Gastrocnemius medialis (tissue), 4 donors: ENCODE measurements around the gene DISP2.

Experiments used
- POLR2A ChIP-seq, 2 donors: fragments of 450-650 bp; IDR thresholded peaks; one replicate each; pipeline ENCODE4 v1.6.1; 2017; ENCODE audit warnings: antibody characterized with exemption in 2 of 2, mild to moderate bottlenecking in 2 of 2, moderate library complexity in 2 of 2
- TF ChIP-seq, protein P1 (sequence below), 5 experiments: fragments of 450-650 bp in 3 of 5; fragments of 200-600 bp in 2 of 5; sonication (generic) in 2 of 5; IDR thresholded peaks in 4 of 5; conservative IDR thresholded peaks in 1 of 5; 1 replicate in 4 of 5; 2 replicates in 1 of 5; pipeline ENCODE4 v1.5.1; 2016 to 2019; ENCODE audit warnings: antibody characterized with exemption in 5 of 5, mild to moderate bottlenecking in 3 of 5, moderate library complexity in 3 of 5

DNA sequence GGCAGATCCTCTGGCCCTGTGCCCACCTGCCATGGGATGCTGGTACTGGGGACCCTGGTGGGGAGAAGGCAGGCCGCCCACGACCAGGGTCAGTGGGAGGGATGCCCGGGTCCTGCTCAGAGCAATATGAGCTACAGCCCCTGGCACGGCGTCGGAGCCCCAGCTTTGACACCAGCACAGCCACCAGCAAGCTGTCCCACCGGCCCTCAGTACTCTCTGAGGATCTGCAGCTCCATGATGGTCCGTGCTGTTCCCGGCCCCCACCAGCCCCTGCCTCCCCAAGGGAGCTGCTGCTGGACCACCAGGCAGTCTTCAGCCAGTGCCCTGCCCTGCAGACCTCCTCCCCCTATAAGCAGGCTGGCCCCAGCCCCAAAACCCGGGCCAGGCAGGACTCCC, 11.5 kb downstream of the DISP2 start:
- TF ChIP-seq POLR2A (IDR thresholded peaks at IDR 0.05) = no peak
- TF ChIP-seq, protein P1, sequence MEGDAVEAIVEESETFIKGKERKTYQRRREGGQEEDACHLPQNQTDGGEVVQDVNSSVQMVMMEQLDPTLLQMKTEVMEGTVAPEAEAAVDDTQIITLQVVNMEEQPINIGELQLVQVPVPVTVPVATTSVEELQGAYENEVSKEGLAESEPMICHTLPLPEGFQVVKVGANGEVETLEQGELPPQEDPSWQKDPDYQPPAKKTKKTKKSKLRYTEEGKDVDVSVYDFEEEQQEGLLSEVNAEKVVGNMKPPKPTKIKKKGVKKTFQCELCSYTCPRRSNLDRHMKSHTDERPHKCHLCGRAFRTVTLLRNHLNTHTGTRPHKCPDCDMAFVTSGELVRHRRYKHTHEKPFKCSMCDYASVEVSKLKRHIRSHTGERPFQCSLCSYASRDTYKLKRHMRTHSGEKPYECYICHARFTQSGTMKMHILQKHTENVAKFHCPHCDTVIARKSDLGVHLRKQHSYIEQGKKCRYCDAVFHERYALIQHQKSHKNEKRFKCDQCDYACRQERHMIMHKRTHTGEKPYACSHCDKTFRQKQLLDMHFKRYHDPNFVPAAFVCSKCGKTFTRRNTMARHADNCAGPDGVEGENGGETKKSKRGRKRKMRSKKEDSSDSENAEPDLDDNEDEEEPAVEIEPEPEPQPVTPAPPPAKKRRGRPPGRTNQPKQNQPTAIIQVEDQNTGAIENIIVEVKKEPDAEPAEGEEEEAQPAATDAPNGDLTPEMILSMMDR (IDR thresholded peaks at IDR 0.05 in 4 of 5, conservative IDR thresholded peaks at IDR 0.05 in 1 of 5) = no peak
